HepG2 (cell line): ENCODE results near the gene EHD1. TPM values are rescaled to one million over a fixed set of nuclear protein-coding genes. Genes with fewer than 3 reads are reported as not detected.

ENCODE experiments used
- AKAP8 ChIP-seq: sonication (generic); formaldehyde crosslinking; IDR thresholded peaks from 2 replicates; pipeline ENCODE4 v1.5.1; 2020; ENCODE audit warnings: mild to moderate bottlenecking, missing genetic modification reagents
- ATRX ChIP-seq: sonication (generic); formaldehyde crosslinking; IDR thresholded peaks from 2 replicates; pipeline ENCODE4 v1.4.0; 2020; ENCODE audit warnings: missing genetic modification reagents, borderline replicate concordance
- HOXA3 ChIP-seq: sonication (generic); formaldehyde crosslinking; IDR thresholded peaks from 2 replicates; pipeline ENCODE4 v1.5.0; 2020; ENCODE audit warnings: missing genetic modification reagents
- IRF1 ChIP-seq: sonication (generic); formaldehyde crosslinking; IDR thresholded peaks from 2 replicates; pipeline ENCODE4 v1.4.0; 2020; ENCODE audit warnings: low read depth, mild to moderate bottlenecking, missing genetic modification reagents
- MAF1 ChIP-seq: sonication (generic); formaldehyde crosslinking; IDR thresholded peaks from 2 replicates; pipeline ENCODE4 v1.5.0; 2020; ENCODE audit warnings: missing genetic modification reagents, borderline replicate concordance
- NFRKB ChIP-seq: fragments of 450-650 bp; IDR thresholded peaks from 2 replicates; pipeline ENCODE4 v1.6.1; 2017
- NR2F1 ChIP-seq, 2 experiments: fragments of 450-650 bp in 1 of 2; formaldehyde crosslinking in 1 of 2; IDR thresholded peaks; 2 replicates each; pipeline versions ENCODE4 v1.5.0 to v1.6.1; 2016 to 2020; ENCODE audit warnings: mild to moderate bottlenecking in 1 of 2, missing compliant biosample characterization in 1 of 2, missing genetic modification reagents in 1 of 2, moderate library complexity in 1 of 2
- SAP130 ChIP-seq: IDR thresholded peaks from 2 replicates; pipeline ENCODE4 v1.6.1; 2016; ENCODE audit warnings: low read depth
- ZKSCAN5 ChIP-seq: sonication (generic); formaldehyde crosslinking; IDR thresholded peaks from 2 replicates; pipeline ENCODE4 v1.5.1; 2020; ENCODE audit warnings: mild to moderate bottlenecking, missing genetic modification reagents
- ZNF235 ChIP-seq: sonication (generic); formaldehyde crosslinking; IDR thresholded peaks from 2 replicates; pipeline ENCODE4 v1.8.1; 2023; ENCODE audit warnings: mild to moderate bottlenecking, missing genetic modification reagents, borderline replicate concordance
- ZNF263 ChIP-seq: sonication (generic); formaldehyde crosslinking; IDR thresholded peaks from 2 replicates; pipeline ENCODE4 v1.4.0; 2020; ENCODE audit warnings: missing genetic modification reagents
- ZNF616 ChIP-seq: sonication (generic); formaldehyde crosslinking; IDR thresholded peaks from 2 replicates; pipeline ENCODE4 v1.5.0; 2020; ENCODE audit warnings: low read depth, mild to moderate bottlenecking, missing genetic modification reagents
- ZZZ3 ChIP-seq: sonication (generic); formaldehyde crosslinking; IDR thresholded peaks from 2 replicates; pipeline ENCODE4 v1.4.0; 2020; ENCODE audit warnings: missing genetic modification reagents, mild to moderate bottlenecking, borderline replicate concordance
- polyA plus RNA-seq, 8 experiments: library from polyadenylated mRNA; depleted of rRNA in 3 of 8; stranded (reverse) in 7 of 8; unstranded in 1 of 8; fragments of >200 nt; fragmentation: Illumina TruSeq in 4 of 8; extraction: Trizol in 4 of 8; gene quantifications; 2 replicates each; pipeline versions ENCODE4 v1.2.1 to v1.2.3, GENCODE V29; 2011 to 2016; ENCODE audit warnings: low read depth in 4 of 8, missing spikeins in 1 of 8, mixed read lengths in 1 of 8; ENCODE audit not compliant: insufficient read depth in 1 of 8
- total RNA-seq, 5 experiments: library from RNA; depleted of rRNA; stranded (reverse); fragments of >200 nt; fragmentation: Illumina TruSeq; extraction: Trizol; gene quantifications; 2 replicates each; pipeline ENCODE4 v1.2.3, GENCODE V29; 2016; ENCODE audit warnings: low read depth in 1 of 5
- TF ChIP-seq, protein P1 (sequence below): sonication (generic); formaldehyde crosslinking; IDR thresholded peaks from 2 replicates; pipeline ENCODE4 v1.5.0; 2020; ENCODE audit warnings: mild to moderate bottlenecking, missing genetic modification reagents
- TF ChIP-seq, protein P2 (sequence below): sonication (generic); formaldehyde crosslinking; IDR thresholded peaks from 2 replicates; pipeline ENCODE4 v1.9.0; 2022; ENCODE audit warnings: missing genetic modification reagents, mild to moderate bottlenecking, borderline replicate concordance
- TF ChIP-seq, protein P3 (sequence below): sonication (generic); formaldehyde crosslinking; conservative IDR thresholded peaks from 2 replicates; pipeline ENCODE4 v1.4.0; 2020; ENCODE audit warnings: mild to moderate bottlenecking, missing genetic modification reagents, moderate library complexity
- TF ChIP-seq, protein P4 (sequence below): sonication (generic); formaldehyde crosslinking; IDR thresholded peaks from 2 replicates; pipeline ENCODE4 v1.4.0; 2020; ENCODE audit warnings: missing genetic modification reagents

The EHD1 gene
- total and polyA plus RNA-seq, 2 of the 13 experiments (the other 11 are each of a cell fraction or from before 2014, with no cell fraction given): 23.6 to 26.6 TPM

- TF ChIP-seq ATRX (CRISPR knock-in tag) (no peak), ZKSCAN5 (CRISPR knock-in tag) (no peak), ZNF616 (CRISPR knock-in tag) (no peak), HOXA3 (CRISPR knock-in tag) (peak; percentile 75), IRF1 (CRISPR knock-in tag) (0 out of 2 replicates have a peak, but pooled peaks have one; percentile 55), SAP130 (peak; percentile 86), NFRKB (no peak), MAF1 (no peak), ZNF235 (CRISPR knock-in tag) (no peak), ZNF263 (CRISPR knock-in tag) (no peak), NR2F1 (CRISPR knock-in tag; IDR thresholded peaks at IDR 0.05) (no peak), AKAP8 (CRISPR knock-in tag) (no peak), ZZZ3 (CRISPR knock-in tag) (no peak; the same call in 1 of the 2 replicates)
- TF ChIP-seq, protein P1, sequence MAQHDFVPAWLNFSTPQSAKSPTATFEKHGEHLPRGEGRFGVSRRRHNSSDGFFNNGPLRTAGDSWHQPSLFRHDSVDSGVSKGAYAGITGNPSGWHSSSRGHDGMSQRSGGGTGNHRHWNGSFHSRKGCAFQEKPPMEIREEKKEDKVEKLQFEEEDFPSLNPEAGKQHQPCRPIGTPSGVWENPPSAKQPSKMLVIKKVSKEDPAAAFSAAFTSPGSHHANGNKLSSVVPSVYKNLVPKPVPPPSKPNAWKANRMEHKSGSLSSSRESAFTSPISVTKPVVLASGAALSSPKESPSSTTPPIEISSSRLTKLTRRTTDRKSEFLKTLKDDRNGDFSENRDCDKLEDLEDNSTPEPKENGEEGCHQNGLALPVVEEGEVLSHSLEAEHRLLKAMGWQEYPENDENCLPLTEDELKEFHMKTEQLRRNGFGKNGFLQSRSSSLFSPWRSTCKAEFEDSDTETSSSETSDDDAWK (CRISPR knock-in tag): no peak
- TF ChIP-seq, protein P2, sequence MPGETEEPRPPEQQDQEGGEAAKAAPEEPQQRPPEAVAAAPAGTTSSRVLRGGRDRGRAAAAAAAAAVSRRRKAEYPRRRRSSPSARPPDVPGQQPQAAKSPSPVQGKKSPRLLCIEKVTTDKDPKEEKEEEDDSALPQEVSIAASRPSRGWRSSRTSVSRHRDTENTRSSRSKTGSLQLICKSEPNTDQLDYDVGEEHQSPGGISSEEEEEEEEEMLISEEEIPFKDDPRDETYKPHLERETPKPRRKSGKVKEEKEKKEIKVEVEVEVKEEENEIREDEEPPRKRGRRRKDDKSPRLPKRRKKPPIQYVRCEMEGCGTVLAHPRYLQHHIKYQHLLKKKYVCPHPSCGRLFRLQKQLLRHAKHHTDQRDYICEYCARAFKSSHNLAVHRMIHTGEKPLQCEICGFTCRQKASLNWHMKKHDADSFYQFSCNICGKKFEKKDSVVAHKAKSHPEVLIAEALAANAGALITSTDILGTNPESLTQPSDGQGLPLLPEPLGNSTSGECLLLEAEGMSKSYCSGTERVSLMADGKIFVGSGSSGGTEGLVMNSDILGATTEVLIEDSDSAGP (CRISPR knock-in tag): peak; percentile 81; the same call in 1 of the 2 replicates
- TF ChIP-seq, protein P3, sequence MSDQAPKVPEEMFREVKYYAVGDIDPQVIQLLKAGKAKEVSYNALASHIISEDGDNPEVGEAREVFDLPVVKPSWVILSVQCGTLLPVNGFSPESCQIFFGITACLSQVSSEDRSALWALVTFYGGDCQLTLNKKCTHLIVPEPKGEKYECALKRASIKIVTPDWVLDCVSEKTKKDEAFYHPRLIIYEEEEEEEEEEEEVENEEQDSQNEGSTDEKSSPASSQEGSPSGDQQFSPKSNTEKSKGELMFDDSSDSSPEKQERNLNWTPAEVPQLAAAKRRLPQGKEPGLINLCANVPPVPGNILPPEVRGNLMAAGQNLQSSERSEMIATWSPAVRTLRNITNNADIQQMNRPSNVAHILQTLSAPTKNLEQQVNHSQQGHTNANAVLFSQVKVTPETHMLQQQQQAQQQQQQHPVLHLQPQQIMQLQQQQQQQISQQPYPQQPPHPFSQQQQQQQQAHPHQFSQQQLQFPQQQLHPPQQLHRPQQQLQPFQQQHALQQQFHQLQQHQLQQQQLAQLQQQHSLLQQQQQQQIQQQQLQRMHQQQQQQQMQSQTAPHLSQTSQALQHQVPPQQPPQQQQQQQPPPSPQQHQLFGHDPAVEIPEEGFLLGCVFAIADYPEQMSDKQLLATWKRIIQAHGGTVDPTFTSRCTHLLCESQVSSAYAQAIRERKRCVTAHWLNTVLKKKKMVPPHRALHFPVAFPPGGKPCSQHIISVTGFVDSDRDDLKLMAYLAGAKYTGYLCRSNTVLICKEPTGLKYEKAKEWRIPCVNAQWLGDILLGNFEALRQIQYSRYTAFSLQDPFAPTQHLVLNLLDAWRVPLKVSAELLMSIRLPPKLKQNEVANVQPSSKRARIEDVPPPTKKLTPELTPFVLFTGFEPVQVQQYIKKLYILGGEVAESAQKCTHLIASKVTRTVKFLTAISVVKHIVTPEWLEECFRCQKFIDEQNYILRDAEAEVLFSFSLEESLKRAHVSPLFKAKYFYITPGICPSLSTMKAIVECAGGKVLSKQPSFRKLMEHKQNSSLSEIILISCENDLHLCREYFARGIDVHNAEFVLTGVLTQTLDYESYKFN (CRISPR knock-in tag): peak; percentile 40
- TF ChIP-seq, protein P4, sequence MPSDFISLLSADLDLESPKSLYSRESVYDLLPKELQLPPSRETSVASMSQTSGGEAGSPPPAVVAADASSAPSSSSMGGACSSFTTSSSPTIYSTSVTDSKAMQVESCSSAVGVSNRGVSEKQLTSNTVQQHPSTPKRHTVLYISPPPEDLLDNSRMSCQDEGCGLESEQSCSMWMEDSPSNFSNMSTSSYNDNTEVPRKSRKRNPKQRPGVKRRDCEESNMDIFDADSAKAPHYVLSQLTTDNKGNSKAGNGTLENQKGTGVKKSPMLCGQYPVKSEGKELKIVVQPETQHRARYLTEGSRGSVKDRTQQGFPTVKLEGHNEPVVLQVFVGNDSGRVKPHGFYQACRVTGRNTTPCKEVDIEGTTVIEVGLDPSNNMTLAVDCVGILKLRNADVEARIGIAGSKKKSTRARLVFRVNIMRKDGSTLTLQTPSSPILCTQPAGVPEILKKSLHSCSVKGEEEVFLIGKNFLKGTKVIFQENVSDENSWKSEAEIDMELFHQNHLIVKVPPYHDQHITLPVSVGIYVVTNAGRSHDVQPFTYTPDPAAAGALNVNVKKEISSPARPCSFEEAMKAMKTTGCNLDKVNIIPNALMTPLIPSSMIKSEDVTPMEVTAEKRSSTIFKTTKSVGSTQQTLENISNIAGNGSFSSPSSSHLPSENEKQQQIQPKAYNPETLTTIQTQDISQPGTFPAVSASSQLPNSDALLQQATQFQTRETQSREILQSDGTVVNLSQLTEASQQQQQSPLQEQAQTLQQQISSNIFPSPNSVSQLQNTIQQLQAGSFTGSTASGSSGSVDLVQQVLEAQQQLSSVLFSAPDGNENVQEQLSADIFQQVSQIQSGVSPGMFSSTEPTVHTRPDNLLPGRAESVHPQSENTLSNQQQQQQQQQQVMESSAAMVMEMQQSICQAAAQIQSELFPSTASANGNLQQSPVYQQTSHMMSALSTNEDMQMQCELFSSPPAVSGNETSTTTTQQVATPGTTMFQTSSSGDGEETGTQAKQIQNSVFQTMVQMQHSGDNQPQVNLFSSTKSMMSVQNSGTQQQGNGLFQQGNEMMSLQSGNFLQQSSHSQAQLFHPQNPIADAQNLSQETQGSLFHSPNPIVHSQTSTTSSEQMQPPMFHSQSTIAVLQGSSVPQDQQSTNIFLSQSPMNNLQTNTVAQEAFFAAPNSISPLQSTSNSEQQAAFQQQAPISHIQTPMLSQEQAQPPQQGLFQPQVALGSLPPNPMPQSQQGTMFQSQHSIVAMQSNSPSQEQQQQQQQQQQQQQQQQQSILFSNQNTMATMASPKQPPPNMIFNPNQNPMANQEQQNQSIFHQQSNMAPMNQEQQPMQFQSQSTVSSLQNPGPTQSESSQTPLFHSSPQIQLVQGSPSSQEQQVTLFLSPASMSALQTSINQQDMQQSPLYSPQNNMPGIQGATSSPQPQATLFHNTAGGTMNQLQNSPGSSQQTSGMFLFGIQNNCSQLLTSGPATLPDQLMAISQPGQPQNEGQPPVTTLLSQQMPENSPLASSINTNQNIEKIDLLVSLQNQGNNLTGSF (CRISPR knock-in tag): no peak
Measured at GRCh38 chr11:64810271-64810890, 68.0 kb downstream of the EHD1 start, which contains the start of gene MEN1 (continued).
